T1000 (cell line): ENCODE data around the gene NBPF1.
"Not testable (repeated sequence)": the region's sequence is repeated elsewhere in the genome, so short reads cannot be mapped to it uniquely, and the experiment has no call there.

Experiments
- DNase-seq: peaks from one replicate; lab custom pipeline; 2025; ENCODE audit warnings: mixed read lengths; lab: John Stamatoyannopoulos, UW

Gene NBPF1

DNA sequence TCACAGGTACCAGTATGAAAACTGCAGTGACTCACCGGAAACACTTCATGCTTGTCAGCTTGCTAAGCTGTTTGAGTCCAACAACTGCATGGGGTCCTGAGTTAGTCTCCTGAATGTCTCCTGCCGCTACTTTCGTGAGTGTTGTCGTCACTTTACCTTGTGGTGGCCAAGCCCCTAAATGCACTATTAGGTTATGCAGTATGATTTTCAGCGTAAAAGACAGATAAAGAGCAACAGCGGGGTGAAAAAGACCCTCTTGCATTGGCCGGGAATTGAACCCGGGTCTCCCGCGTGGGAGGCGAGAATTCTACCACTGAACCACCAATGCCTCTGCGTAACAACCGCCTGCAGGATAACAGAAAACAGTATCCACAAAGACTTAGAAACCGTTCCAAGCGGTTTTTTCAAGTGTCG lies 67.7 kb downstream of the NBPF1 start:
- not testable (repeated sequence) for DNase-seq

DNA sequence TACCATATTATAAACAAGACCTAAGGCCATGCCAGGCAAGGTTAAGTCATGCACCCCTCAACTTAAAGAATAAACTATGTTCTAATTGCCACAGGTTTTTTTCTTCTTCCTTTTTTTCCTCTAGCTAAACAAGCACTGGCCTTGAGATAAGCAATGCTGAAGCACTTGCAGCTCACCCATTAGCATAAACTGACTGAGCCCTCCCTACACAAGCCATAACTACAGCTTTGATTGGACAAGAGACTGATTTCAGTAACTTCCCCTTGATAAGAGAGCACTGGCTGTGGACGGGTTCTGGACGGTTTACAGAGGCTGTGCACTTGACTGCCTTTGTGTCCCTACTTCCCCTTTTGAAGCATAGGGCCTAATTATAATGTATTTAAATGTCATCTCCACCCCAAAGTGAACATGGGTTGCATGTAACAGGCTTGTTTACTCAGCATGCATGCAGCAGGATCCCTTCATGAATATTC lies 72.9 kb downstream of the NBPF1 start:
- DNase-seq = not testable (repeated sequence)

- not testable (repeated sequence) for DNase-seq
Observed at GRCh38 chr1:16537528-16537927, 75.8 kb downstream of the NBPF1 start.

- DNase-seq = not testable (repeated sequence)
Observed at GRCh38 chr1:16536796-16537195, 76.6 kb downstream of the NBPF1 start.

DNA sequence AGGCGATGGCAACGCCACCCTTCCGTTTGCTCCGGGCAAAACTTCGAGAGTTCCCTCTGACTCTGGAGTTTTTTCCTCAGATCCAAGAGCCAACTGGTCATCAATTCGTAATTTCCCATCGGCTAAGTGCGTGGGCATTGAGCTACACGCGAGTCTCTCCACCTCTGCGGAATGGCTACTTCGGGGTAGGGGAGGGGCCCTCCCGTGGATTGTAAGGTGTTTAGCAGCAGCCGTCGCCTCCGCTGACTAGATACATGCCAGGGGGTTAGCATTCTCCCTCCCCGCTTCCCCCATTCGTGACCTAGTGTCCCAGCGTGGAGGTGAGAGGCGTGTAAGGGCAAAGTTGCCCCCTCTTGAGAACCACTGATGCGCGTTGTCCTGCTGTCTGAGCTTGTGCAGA lies 77.5 kb downstream of the NBPF1 start:
- not testable (repeated sequence) for DNase-seq

DNA sequence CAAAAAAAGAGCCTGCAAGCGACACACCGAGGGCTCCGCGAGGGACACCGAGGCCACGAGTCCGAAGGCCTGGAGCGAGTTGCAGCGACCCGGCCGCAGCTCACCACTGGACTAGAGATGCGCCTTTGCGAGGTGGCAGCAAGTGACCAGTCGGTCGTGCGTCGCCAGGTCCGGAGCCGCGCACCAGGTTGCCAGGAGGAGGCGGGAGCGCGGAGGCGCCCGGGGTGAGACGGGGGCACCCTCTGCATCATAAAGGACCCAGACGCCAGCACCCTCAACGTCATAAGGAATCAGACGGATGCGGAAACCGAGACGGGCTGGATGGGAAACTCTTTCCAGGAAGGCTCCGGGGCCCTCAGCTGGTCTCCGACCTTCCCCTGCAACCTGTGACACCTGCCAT lies 77.9 kb downstream of the NBPF1 start:
- not testable (repeated sequence) for DNase-seq

- not testable (repeated sequence) for DNase-seq
Observed at GRCh38 chr1:16534829-16535456, 78.4 kb downstream of the NBPF1 start.

DNA sequence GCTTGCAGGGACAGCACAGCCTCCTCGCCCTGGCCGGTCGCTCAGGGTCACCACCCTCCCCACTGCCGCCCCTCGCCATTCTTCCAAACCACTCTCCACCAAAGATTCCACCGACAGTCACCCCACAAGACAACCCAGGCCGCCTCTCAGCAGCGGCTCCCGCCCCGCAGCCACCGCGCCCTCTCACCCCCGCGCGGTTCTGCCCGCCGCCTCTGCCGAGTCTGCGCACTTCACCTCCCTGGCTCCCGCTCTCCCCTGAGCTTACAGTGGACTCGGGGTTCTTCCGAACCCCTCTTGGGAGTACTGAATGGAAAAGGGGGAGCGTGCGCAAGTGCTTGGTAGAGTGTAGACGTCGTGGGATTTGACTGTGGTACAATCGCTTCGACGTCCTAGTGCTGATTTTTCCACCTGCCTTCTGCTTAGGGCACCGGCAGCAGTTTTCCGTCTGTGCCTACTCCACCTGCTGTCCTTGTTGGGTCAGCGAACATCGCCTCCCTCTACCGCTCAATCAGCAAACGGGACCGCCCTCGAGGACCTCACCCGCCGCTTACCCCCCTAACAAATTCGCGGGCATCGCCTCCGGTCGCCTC lies 79.0 kb downstream of the NBPF1 start:
- not testable (repeated sequence) for DNase-seq

- DNase-seq = not testable (repeated sequence)
Observed at GRCh38 chr1:16532235-16532991, 81.0 kb downstream of the NBPF1 start.

GRCh38 chr1:16528338-16528737 lies 85.0 kb downstream of the NBPF1 start:
- not testable (repeated sequence) for DNase-seq

DNA sequence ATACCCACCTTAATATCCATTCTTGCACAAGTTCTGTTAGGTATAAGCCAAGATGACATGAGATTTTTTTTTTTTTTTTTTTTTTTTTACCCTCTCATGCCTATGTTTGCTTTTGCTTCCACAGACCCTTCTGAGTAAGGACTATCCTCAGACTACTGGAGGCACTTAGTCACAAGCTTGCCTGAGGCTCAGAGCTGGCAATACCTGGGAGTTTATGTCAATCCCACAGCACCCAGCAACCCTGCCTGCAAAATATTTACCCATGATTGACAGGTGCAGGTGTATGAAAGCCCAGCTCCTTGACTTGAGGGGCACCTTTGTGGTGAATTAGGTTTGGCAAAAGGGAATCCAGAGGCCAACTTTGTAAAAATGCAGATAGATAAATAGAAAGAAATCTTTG lies 87.6 kb downstream of the NBPF1 start:
- DNase-seq = not testable (repeated sequence)

- not testable (repeated sequence) for DNase-seq
Observed at GRCh38 chr1:16521679-16522078, 91.7 kb downstream of the NBPF1 start.

- DNase-seq = no peak
Observed at GRCh38 chr1:16521288-16521583, 92.1 kb downstream of the NBPF1 start.

GRCh38 chr1:16520435-16521287 lies 92.7 kb downstream of the NBPF1 start:
- not testable (repeated sequence) for DNase-seq

DNA sequence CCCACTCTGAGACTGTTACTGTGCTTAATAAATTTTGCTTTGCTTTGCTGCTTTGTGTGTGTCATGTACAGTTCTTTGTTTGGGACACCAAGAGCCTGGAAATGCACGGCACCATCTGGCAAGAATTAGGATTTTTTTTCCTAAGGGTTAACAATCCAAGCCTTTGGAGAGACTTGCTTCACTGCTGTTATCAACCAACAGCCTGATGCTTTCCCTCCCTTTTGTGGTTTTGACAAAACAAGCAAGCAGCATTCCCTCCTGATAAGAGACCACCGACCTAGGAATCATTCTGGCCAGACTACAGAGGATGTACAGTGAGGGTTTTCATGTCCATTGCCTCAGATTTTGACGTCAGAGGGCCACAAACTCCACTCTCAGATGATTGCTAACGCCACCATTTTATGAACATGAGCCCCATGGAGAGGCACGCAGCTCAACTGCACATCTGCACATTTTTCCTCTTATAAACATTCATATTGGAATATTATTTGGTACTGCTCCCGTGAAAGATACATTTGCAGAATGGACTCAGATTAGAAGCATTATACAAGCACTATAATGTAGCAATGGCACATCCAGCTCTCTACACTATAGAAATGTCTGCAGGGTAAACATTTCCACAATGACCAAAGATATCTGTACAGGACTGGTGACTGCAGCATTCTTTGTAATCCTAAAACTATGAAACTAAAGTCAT lies 94.0 kb downstream of the NBPF1 start:
- not testable (repeated sequence) for DNase-seq

DNA sequence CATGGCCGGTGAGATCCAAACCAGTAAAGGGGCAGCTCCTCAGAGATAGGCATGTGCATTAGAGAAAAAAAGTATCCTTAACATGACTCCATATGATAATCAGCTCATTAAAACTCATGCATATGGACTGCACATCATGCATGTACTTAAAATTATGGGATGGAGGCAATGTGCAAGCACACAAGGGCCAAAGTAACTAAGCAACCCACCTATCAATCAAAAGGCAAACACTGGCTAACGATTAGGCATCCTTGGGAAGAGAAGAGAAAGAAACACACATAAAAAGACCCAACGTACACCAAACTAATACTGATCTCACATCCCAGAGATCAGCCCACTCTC lies 94.5 kb downstream of the NBPF1 start:
- DNase-seq = not testable (repeated sequence)

- not testable (repeated sequence) for DNase-seq
Observed at GRCh38 chr1:16516694-16517410, 96.5 kb downstream of the NBPF1 start.

- DNase-seq = peak; percentile 94
Observed at GRCh38 chr1:16514107-16515055, 99.0 kb downstream of the NBPF1 start, which contains the start of gene RNU1-1. Gene RNU1-1, minus strand, starts transcription at chr1:16514285.

DNA sequence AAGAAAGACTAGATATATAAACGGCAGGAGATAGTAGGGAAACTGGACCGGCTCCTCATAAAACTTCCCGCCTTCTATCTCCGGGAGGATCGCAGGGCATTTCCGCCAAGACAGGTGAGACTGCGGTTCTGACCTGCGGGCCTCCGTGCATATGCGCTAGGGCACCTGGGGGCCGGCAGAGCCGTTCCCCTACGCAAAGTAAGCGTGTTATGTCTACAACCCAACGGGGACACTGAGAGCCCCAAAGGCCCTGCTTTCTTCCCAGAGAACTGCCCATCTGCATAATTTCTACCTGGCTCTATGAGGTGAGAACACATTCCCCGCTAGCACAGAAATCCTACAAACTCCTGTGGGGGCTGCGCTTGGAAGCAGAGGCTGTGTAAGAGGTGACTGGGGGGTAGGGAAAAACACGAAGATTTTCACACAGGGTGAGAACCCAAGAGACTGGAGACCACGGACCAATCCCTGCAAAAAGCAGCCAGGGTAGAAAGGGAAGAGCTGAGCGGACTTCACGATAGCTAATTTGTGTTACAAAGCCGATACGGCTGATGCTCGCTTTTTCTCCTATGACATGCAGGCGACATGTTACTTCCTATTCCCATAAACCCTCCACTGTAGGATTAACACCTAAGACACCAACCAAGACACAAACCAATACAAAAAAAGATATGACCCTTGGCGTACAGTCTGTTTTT lies 99.8 kb downstream of the NBPF1 start:
- peak; percentile 98 for DNase-seq
